Measurements from ENCODE around the gene R3HDM4.

Gene R3HDM4

GRCh38 chr19:872266-872951 lies 40.6 kb downstream of the R3HDM4 start:
- DNase-seq: no peak

DNA sequence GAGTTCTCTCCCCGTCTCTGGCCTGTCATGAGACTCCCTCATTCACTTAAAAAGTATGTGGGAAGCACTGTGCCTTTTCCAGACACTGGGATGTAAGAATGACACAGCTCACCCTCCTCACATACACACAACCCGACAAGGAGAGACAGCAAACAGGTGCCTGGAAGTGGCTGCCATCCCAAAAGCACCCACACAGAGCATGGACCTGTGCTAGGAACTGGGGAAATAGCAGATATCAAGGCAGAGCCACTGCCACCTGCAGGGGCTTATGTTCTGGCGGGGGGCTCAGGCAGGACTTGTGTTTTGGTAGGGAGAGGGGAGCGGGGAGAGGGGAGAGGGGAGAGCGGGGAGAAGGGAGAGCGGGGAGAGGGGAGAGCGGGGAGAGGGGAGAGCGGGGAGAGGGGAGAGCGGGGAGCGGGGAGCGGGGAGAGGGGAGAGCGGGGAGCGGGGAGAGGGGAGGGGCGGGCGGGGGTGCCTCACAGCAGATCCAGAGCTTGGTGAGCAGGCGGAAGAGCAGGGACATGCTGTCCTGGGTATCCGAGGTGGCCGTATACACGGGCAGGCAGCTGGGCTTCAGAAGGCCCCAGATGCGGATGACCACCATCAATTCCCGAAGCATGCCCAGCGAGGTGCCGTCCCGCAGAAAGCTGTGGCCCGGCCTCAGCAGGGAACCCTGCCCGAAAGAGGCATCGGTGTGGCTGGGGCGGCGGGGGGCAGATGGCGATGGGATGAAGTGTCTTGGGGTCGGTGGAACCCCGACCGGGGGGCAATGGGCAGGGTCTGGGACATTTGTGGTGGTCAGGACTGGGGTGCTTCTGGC lies 41.4 kb downstream of the R3HDM4 start:
- DNase-seq: no peak

- DNase-seq: peak; percentile 80
Observed at GRCh38 chr19:870963-871401, 42.0 kb downstream of the R3HDM4 start.

- DNase-seq: no peak
Observed at GRCh38 chr19:870314-870713, 42.7 kb downstream of the R3HDM4 start.

- DNase-seq: no peak
Observed at GRCh38 chr19:869245-870177, 43.5 kb downstream of the R3HDM4 start.

DNA sequence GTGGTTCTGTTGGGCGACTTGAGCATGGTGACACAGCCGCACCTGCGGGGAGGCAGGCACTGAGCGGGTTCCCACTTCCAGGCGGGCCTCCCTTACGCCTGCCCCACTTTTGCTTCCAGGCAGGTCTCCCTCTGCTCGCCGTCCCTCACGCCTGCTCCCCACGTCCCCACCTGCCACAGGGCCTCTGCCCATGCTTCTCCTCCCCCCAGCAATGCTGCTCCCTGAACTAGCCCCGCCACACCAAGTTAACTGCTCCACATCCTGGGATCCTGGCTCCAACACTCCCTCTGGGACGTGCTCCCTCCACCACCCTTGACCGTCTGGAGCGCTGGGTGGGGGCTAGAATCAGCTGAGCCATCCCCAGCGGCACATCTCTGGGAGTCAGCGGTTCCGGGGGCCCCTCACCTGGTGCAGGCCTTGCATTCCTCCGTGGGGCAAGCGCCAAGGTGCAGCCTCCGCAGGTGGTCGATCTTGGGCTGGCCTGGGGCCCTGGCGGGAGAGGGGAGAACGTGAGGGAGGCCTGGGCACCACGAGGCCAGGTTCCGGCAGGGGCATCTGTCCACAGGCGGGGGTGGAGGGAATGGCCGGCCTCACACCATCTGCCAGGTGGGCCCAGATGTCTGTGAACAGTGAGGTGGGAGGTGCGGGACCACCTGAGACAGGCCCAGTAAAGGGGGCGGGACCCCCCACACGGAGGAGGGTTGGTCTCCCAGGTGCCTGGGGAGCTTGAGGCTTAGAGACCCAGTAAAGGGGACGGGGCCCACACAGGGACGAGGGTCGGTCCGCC lies 44.4 kb downstream of the R3HDM4 start:
- no peak for DNase-seq

- DNase-seq: no peak
Observed at GRCh38 chr19:867855-868457, 45.1 kb downstream of the R3HDM4 start.

GRCh38 chr19:867301-867793 lies 45.7 kb downstream of the R3HDM4 start:
- no peak for DNase-seq

- no peak for DNase-seq
Observed at GRCh38 chr19:866769-867300, 46.2 kb downstream of the R3HDM4 start.

DNA sequence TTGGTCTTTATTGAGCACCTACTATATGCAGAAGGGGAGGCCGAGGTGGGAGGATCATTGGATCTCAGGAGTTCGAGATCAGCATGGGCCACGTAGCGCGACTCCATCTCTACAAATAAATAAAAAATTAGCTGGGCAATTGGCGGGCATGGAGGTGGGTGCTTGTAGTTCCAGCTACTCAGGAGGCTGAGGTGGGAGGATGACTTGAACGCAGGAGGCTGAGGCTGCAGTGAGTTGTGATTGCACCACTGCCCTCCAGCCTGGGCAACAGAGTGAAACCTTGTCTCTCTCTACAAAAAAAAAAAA lies 49.8 kb downstream of the R3HDM4 start:
- DNase-seq: no peak

- DNase-seq: no peak
Observed at GRCh38 chr19:862581-863314, 50.3 kb downstream of the R3HDM4 start.

GRCh38 chr19:861756-862580 lies 51.1 kb downstream of the R3HDM4 start:
- peak; percentile 63 for DNase-seq

DNA sequence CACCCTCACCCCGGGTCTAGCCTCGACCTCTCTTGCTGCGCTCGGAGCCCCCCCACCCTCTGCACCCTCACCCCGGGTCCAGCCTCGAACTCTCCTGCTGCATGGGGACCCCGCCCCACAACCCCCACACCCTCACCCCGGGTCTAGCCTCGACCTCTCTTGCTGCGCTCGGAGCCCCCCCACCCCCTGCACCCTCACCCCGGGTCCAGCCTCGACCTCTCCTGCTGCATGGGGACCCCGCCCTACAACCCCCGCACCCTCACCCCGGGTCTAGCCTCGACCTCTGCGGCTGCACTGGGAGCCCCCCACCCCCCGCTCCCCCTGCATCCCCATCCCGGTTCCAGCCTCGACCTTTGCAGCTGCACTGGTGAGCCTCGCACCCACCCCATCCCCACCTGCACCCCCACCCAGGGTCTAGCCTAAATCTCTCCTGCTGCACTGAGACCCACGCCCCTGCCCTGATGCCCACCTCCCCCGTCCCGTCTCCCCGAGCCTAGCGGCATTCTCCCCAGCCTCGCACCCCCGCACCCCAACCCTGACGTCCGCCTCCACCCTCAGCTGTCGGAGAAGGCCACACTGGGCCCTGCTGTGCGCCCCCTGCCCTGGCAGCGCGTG lies 51.8 kb downstream of the R3HDM4 start:
- DNase-seq: no peak

- DNase-seq: no peak
Observed at GRCh38 chr19:858868-859843, 53.9 kb downstream of the R3HDM4 start, which contains the start of gene CFD. Gene CFD, plus strand, starts transcription at chr19:859664. Its CDS starts 26 bp downstream, at chr19:859690.

GRCh38 chr19:858284-858683 lies 54.7 kb downstream of the R3HDM4 start:
- no peak for DNase-seq

DNA sequence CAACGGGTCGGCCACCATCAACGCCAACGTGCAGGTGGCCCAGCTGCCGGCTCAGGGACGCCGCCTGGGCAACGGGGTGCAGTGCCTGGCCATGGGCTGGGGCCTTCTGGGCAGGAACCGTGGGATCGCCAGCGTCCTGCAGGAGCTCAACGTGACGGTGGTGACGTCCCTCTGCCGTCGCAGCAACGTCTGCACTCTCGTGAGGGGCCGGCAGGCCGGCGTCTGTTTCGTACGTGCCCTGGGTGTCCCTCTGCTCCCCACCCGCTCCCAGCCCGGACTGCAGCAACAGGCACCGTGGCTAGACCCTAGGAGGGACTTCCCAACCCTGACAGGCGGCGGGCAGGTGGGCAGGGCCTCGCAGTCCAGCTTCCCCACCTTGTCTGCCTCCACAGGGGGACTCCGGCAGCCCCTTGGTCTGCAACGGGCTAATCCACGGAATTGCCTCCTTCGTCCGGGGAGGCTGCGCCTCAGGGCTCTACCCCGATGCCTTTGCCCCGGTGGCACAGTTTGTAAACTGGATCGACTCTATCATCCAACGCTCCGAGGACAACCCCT lies 57.4 kb downstream of the R3HDM4 start:
- DNase-seq: no peak

DNA sequence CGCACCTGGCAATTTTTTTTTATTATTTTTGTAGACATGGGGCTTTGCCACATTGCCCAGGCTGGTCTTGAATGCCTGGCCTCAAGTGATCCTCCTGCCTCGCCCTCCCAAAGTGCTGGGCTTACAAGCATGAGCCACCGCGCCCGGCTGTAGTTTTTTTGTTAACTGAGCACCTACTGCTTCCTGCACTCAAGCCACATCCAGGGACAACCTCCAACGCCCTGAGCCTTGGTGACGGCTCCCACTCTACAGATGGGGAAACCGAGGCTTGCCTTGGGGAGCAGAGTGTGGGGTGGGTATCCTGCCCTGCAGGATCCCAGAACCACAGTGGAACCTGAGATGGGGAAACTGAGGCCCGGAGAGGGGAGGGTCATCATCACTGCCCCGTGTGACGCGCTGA lies 57.9 kb downstream of the R3HDM4 start:
- no peak for DNase-seq

- no peak for DNase-seq
Observed at GRCh38 chr19:854549-854948, 58.5 kb downstream of the R3HDM4 start.
